Measurements from ENCODE around the gene SLC44A1. TPM values are rescaled to one million over a fixed set of nuclear protein-coding genes. Genes with fewer than 3 reads are reported as not detected.

Gene SLC44A1
- polyA plus RNA-seq, 3 donors: 6.9 to 52.1 (median 46.5) TPM

- intact Hi-C loops (cut with micrococcal nuclease): no loop called here
- H3K36me3 Mint-ChIP-seq: peaks cover 3 to 27% of the 10 kb centered on the region in 2 donors
- no peaks in the 10 kb centered on the region for H4K20me1 ChIP-seq (ENCODE audit: insufficient read depth, low read length)
- H3K79me2 ChIP-seq (ENCODE audit: insufficient read depth, low read length): peaks cover 95% of the 10 kb centered on the region
- no peaks in the 10 kb centered on the region for H3K36me3 ChIP-seq (replicated peaks in 1 of 2; ENCODE audit: control insufficient read depth in 1 of 2, insufficient read depth in 2 of 2, low read length in 2 of 2)
- H3K4me3 Mint-ChIP-seq: no peak overlapping the region
- H3K27me3 ChIP-seq (ENCODE audit: control insufficient read depth in 2 of 2, insufficient read depth in 2 of 2, low read length in 2 of 2): no peaks in the 10 kb centered on the region
- peak overlapping the region in 2 of 7 donors; percentile 8 to 48 for H3K27ac Mint-ChIP-seq
- no peak overlapping the region for H3K9ac ChIP-seq (ENCODE audit: insufficient read depth, low read length, poor library complexity, severe bottlenecking)
- H3K4me2 ChIP-seq (replicated peaks; ENCODE audit: extremely low read depth, low read length, poor library complexity, severe bottlenecking): no peak overlapping the region
- no peaks in the 10 kb centered on the region for H3K9me3 ChIP-seq (replicated peaks in 1 of 2; ENCODE audit: control insufficient read depth in 1 of 2, insufficient read depth in 1 of 2, low read length in 2 of 2)
- no peak overlapping the region for H3K27ac ChIP-seq (ENCODE audit: low read depth in 1 of 2, low read length in 2 of 2)
- H3K27me3 Mint-ChIP-seq (ENCODE audit: low read depth in 3 of 3): no peaks in the 10 kb centered on the region
- peaks cover 0 to 5% of the 10 kb centered on the region in 2 donors for H3K4me1 ChIP-seq (ENCODE audit: control insufficient read depth in 1 of 2, insufficient read depth in 2 of 2, low read length in 2 of 2)
- WGBS (ENCODE audit: insufficient coverage): 96% methylated on average over 5 of the region's 6 CpGs
- no peak overlapping the region for H3K4me3 ChIP-seq (replicated peaks in 1 of 3; ENCODE audit: low read depth in 2 of 3, low read length in 3 of 3)
- no peak for DNase-seq
- H3K4me1 Mint-ChIP-seq: peaks cover 17% of the 10 kb centered on the region
- TF ChIP-seq CTCF (IDR thresholded peaks at IDR 0.05): no peak
- H3K9me3 Mint-ChIP-seq: no peaks in the 10 kb centered on the region
- no peak overlapping the region for H2AFZ ChIP-seq (ENCODE audit: insufficient read depth, low read depth, low read length, poor library complexity, severe bottlenecking)
Measured at GRCh38 chr9:105275938-105276337, 31.5 kb downstream of the SLC44A1 start.

- no peak for DNase-seq
- Histone ChIP-seq H3K27me3 (ENCODE audit: control insufficient read depth in 2 of 2, insufficient read depth in 2 of 2, low read length in 2 of 2) (no peaks in the 10 kb centered on the region), H3K9me3 (replicated peaks in 1 of 2; ENCODE audit: control insufficient read depth in 1 of 2, insufficient read depth in 1 of 2, low read length in 2 of 2) (no peaks in the 10 kb centered on the region), H3K4me1 (ENCODE audit: control insufficient read depth in 1 of 2, insufficient read depth in 2 of 2, low read length in 2 of 2) (peaks cover 0 to 5% of the 10 kb centered on the region in 2 donors), H3K36me3 (replicated peaks in 1 of 2; ENCODE audit: control insufficient read depth in 1 of 2, insufficient read depth in 2 of 2, low read length in 2 of 2) (no peaks in the 10 kb centered on the region), H4K20me1 (ENCODE audit: insufficient read depth, low read length) (no peaks in the 10 kb centered on the region), H2AFZ (ENCODE audit: insufficient read depth, low read depth, low read length, poor library complexity, severe bottlenecking) (no peak overlapping the region), H3K27ac (ENCODE audit: low read depth in 1 of 2, low read length in 2 of 2) (no peak overlapping the region), H3K9ac (ENCODE audit: insufficient read depth, low read length, poor library complexity, severe bottlenecking) (no peak overlapping the region), H3K79me2 (ENCODE audit: insufficient read depth, low read length) (peaks cover 96% of the 10 kb centered on the region), H3K4me2 (replicated peaks; ENCODE audit: extremely low read depth, low read length, poor library complexity, severe bottlenecking) (no peak overlapping the region), H3K4me3 (replicated peaks in 1 of 3; ENCODE audit: low read depth in 2 of 3, low read length in 3 of 3) (no peak overlapping the region)
- H3K9me3 Mint-ChIP-seq: no peaks in the 10 kb centered on the region
- H3K36me3 Mint-ChIP-seq: peaks cover 5 to 18% of the 10 kb centered on the region in 2 donors
- no peaks in the 10 kb centered on the region for H3K27me3 Mint-ChIP-seq (ENCODE audit: low read depth in 3 of 3)
- H3K4me1 Mint-ChIP-seq: peaks cover 26% of the 10 kb centered on the region
- intact Hi-C loops (cut with micrococcal nuclease): no loop called here
- H3K27ac Mint-ChIP-seq: no peak overlapping the region
- no peak overlapping the region for H3K4me3 Mint-ChIP-seq
- TF ChIP-seq CTCF (IDR thresholded peaks at IDR 0.05): no peak
- no CpG with 5 or more reads among the region's 4 CpGs for WGBS (ENCODE audit: insufficient coverage)
Measured at GRCh38 chr9:105278751-105279150, 34.3 kb downstream of the SLC44A1 start.
